ENCODE data around the gene ACSS1.

Gene ACSS1

DNA sequence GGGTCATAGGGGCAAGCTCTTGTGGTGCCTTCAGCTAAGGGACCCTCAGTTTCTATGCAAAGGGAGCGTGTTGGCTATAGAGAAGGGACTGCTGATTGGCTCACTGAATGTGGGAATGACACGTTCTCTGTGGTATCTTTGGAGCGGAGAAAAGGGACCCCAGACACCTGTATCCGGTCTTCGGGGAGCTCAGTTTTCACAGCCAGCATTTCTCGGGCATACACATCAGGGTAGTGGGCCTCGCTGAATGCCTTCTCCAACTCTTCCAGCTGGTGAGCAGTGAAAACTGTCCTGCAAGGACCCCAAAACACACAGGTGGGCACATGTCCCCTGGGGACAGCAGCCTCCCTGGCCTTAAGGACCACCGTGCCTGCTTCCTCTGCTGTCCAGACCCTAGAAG lies 20.7 kb upstream of the ACSS1 start:
- TF ChIP-seq, protein P1, sequence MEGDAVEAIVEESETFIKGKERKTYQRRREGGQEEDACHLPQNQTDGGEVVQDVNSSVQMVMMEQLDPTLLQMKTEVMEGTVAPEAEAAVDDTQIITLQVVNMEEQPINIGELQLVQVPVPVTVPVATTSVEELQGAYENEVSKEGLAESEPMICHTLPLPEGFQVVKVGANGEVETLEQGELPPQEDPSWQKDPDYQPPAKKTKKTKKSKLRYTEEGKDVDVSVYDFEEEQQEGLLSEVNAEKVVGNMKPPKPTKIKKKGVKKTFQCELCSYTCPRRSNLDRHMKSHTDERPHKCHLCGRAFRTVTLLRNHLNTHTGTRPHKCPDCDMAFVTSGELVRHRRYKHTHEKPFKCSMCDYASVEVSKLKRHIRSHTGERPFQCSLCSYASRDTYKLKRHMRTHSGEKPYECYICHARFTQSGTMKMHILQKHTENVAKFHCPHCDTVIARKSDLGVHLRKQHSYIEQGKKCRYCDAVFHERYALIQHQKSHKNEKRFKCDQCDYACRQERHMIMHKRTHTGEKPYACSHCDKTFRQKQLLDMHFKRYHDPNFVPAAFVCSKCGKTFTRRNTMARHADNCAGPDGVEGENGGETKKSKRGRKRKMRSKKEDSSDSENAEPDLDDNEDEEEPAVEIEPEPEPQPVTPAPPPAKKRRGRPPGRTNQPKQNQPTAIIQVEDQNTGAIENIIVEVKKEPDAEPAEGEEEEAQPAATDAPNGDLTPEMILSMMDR (IDR thresholded peaks at IDR 0.05), result no peak
- Histone ChIP-seq H3K27ac (no peak overlapping the region), H3K4me3 (no peak overlapping the region)
- DNase-seq (ENCODE audit: low spot score), result peak; percentile 19

DNA sequence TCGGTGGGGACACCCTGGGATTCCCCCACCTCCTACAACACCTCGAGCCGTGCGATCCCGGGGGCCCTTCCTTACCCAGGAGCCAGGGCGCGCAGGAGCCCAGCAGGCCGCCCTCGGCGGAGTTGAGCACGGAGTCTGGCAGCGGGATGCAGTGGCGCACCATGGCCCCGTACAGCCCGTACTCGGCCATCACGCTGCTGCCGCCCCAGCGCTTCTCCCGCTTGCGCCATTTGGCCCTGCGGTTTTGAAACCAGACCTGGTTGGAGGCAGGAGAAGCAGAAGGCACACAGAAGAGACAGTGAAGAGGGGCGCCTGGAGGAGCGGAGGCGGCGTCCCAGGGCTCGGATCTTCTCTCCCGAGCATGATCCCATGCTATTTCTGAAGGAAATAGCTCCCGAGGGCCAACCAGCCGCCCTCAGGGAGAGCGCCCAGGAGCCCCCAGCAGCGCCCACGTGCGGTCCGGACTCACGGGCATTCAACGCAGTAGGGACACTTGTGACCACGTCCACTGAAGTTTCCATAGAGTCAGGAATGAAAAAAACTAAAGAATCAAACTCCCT lies 19.8 kb upstream of the ACSS1 start:
- peak; percentile 74 for DNase-seq (ENCODE audit: low spot score)
- H3K4me3 ChIP-seq, result peak overlapping the region; percentile 62
- TF ChIP-seq, protein P1 (IDR thresholded peaks at IDR 0.05), result no peak
- H3K27ac ChIP-seq, result no peak overlapping the region

DNA sequence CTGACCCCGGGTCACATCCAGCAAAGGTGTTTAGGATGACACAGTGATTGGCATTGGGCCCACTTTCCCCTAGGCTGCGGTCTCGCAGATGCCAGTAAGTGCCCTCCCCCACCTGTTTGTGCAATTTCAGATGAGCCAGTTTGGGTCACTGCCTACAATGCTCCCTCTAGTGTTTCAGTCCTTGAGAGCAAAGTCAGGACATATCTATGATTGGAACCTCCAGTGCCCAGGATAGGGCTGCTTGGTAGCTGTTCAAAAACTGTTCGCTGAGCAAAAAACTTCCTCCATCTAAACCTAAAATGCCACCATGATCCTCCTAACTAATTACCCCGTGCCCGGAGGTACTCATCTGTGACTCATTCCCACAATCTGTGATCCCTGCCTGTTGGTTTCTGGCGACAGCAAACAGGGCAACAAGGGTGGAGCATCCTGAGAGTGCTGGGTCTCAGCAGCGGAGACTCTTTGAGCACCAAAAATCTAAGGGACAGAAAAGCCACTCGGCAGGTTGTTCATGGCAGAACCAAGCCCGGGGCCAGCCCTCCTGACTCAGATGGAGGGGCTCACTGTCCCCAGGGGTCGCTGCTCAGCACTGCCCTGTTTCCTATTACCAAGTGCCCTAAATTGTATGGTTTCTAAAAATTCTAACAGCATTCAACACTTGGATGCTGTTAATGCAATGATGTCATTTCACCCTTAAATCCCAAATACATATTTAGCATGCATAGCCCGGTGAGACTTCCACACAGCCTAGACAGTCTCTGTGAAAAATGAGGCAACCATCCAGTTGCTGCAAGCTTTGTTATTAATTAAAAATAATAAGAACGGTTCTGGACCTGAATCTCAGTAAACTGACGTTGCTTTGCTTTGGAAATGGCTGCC lies 19.0 kb upstream of the ACSS1 start:
- no peak overlapping the region for H3K27ac ChIP-seq
- DNase-seq (ENCODE audit: low spot score), result peak; percentile 31
- peak overlapping the region; percentile 62 for H3K4me3 ChIP-seq

DNA sequence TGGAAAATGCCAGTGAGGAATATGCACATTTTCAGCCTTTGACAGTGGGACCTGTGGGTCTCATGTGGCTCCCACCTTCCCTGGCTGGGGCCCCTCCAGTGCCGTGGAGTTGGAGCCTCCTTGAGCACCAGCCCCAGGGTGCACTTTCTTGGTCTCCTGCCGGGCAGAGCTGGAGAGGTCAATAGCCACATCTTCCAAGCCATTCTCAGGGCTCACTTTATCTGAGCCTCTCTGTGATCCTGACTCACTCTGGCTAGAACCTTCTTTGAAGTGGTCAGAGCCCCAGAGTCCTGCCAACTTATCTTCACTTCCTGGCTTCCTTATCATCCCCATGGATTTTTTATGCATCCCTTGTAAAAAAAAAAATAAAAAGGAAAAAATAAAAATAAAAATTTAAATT lies 18.3 kb upstream of the ACSS1 start:
- DNase-seq (ENCODE audit: low spot score), result peak; percentile 22
- Histone ChIP-seq H3K27ac (no peak overlapping the region), H3K4me3 (no peak overlapping the region)
- TF ChIP-seq, protein P1 (IDR thresholded peaks at IDR 0.05), result no peak

More for the DNA sequence above, 19.0 kb upstream of the ACSS1 start:
- TF ChIP-seq, protein P1 (IDR thresholded peaks at IDR 0.05), result no peak

DNA sequence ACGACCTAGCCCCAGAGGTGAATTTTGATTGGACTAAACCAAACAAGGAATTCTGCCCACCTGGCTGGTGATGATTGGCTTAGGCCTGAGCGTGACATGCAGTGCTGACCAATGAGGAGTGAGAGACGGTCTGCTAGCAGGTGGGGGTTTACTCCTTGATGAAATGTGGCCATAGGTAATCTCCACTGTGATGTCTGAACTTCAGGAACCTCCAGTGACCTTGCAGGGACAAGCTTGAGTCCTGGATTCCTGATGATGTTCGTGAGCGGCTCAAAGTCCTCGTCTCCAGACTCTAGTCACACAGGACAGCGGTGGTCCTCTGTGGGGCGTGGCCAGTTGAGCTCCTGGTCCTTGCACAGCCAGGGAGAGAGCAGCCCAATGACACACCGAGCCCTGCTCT lies 15.6 kb upstream of the ACSS1 start:
- TF ChIP-seq, protein P1 (IDR thresholded peaks at IDR 0.05), result no peak
- peak; percentile 59 for DNase-seq (ENCODE audit: low spot score)

DNA sequence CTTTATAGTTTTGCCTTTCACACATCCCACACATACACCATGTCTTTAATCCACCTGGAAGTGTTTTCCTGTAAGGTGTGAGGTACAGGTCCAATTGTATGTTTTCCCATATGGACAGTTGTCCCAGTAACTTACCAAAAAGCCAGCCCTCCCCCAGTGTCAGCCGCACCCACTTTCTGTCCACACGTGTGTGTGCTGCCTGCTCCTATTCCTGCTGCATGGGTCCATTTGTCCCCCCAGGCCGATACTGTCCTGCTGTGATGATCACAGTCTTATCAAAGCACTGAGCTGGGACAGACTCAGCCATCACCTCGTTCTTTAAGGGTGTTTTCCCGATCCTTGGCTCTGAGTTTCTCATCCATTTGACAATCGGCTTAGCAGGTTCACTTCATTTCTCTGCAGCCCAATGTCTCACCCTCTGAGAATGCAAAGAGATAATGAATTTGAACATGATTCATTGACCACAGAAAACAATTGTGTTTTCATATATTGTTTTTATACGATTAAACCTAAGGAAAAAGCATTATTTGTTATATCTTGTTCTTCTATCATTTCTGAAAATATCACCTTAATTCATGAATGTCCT lies 14.4 kb upstream of the ACSS1 start:
- DNase-seq (ENCODE audit: low spot score), result peak; percentile 17
- no peak overlapping the region for H3K4me3 ChIP-seq
- TF ChIP-seq, protein P1 (IDR thresholded peaks at IDR 0.05), result no peak
- no peak overlapping the region for H3K27ac ChIP-seq

More for the DNA sequence above, 15.6 kb upstream of the ACSS1 start:
- no peak overlapping the region for H3K27ac ChIP-seq
- H3K4me3 ChIP-seq, result no peak overlapping the region
